SK-N-SH (cell line): ENCODE results near the gene KPTN.

ENCODE experiments used
- CHD2 ChIP-seq: fragments of 150-350 bp; IDR thresholded peaks from 2 replicates; pipeline ENCODE4 v1.6.1; 2018; ENCODE audit warnings: low read length; ENCODE audit not compliant: partially characterized antibody
- EZH2phosphoT487 ChIP-seq: fragments of 200-600 bp; sonication (generic); IDR thresholded peaks from 2 replicates; pipeline ENCODE4 v1.6.1; 2017; ENCODE audit warnings: low read depth, mixed run types, mild to moderate bottlenecking, antibody characterized with exemption, moderate library complexity, borderline replicate concordance
- FOXM1 ChIP-seq: IDR thresholded peaks from 2 replicates; pipeline ENCODE4 v1.4.0; 2012; ENCODE audit warnings: low read depth, mild to moderate bottlenecking
- GATA2 ChIP-seq: sonication (generic); formaldehyde crosslinking; IDR thresholded peaks from 2 replicates; pipeline ENCODE4 v1.5.0; 2020; ENCODE audit warnings: mild to moderate bottlenecking, missing genetic modification reagents
- RAD21 ChIP-seq: IDR thresholded peaks from 2 replicates; pipeline ENCODE4 v1.6.1; 2012; ENCODE audit warnings: mild to moderate bottlenecking, low read length
- SIN3A ChIP-seq: IDR thresholded peaks from 2 replicates; pipeline ENCODE4 v1.6.1; 2012; ENCODE audit warnings: low read depth, mild to moderate bottlenecking, low read length, moderate library complexity, borderline replicate concordance

GRCh38 chr19:47511128-47511517, 27.1 kb upstream of the KPTN start:
- no peak for TF ChIP-seq GATA2 (CRISPR knock-in tag)
- no peak for TF ChIP-seq SIN3A
- TF ChIP-seq EZH2phosphoT487: no peak
- TF ChIP-seq RAD21: no peak
- no peak for TF ChIP-seq FOXM1
- no peak for TF ChIP-seq CHD2
